ENCODE data around the gene NBEAL2.

Gene NBEAL2

DNA sequence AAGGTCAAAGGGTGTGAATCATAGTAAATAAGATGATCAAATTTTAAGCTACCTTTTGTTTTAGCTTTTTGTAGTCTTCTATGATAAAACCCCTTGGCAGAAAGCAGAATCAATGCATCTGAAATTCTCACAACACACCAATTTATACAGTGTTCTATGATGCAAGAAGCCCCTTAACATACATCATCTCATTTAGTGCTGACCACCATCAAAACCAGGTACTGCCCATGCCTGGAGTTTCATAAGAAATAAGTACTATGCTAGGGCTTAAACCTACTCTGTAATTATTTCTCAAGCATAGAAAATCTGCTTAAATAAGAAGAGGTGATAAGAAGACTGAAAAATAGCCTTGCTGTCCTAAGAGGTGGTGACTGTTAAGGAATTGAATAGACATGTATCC lies 67.6 kb downstream of the NBEAL2 start:
- CTCF ChIA-PET: interaction anchor here (1.1 kb wide), 1 partner anchor 41 kb away, joined by 4 read pairs; no protein-coding TSS in a partner anchor
- no peaks in the 10 kb centered on the region for H3K27me3 Mint-ChIP-seq
- no peaks in the 10 kb centered on the region for H3K9me3 Mint-ChIP-seq
- peak overlapping the region; percentile 24 for H3K27ac Mint-ChIP-seq
- DNase-seq: no peak
- H3K4me1 Mint-ChIP-seq: peaks cover 4% of the 10 kb centered on the region
- peaks cover 22% of the 10 kb centered on the region for H3K36me3 Mint-ChIP-seq
- no peak overlapping the region for H3K4me3 Mint-ChIP-seq

DNA sequence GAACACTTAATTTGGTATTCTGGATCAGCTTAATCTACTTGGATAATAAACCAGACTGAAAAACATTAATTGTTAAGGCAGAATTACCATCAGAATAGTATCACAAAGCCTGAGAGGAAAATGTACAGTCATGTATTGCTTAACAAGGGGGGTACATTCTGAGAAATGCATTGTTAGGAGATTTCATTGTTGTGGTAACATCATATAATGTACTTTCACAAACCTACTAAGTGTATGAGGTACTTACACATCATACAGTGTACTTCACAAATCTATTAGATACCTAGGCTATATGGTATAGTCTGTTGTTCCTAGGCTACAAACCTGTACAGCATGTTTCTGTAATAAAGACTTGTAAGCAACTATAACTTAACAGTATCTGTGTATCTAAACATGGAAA lies 68.2 kb downstream of the NBEAL2 start:
- Mint-ChIP-seq H3K4me1 (peaks cover 4% of the 10 kb centered on the region), H3K36me3 (peaks cover 17% of the 10 kb centered on the region), H3K4me3 (no peak overlapping the region), H3K9me3 (no peaks in the 10 kb centered on the region), H3K27ac (peak overlapping the region; percentile 37), H3K27me3 (no peaks in the 10 kb centered on the region)
- CTCF ChIA-PET: interaction anchor here (1.1 kb wide), 1 partner anchor 41 kb away, joined by 4 read pairs; no protein-coding TSS in a partner anchor
- DNase-seq: no peak

DNA sequence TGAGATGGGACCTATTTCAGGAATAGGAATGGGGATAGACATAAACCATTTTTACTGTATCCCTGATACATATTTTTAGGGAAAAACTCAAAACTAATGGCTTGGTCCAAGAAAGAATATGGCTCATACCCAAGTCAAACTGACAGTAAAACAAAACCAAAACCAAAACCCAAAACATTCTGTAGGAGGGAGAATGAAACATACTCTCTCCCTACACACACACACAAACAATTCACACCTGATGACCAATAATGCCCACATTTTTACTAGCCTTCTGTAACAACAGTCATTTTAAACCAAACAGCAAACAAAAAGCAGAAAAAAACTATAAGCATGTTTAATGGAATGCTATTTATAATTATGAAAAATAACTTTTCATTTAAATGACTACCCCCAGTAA lies 74.9 kb downstream of the NBEAL2 start:
- DNase-seq: no peak
- H3K4me3 Mint-ChIP-seq: no peak overlapping the region
- no peak overlapping the region for H3K27ac Mint-ChIP-seq
- no peaks in the 10 kb centered on the region for H3K27me3 Mint-ChIP-seq
- no peaks in the 10 kb centered on the region for H3K9me3 Mint-ChIP-seq
- peaks cover 35% of the 10 kb centered on the region for H3K36me3 Mint-ChIP-seq
- CTCF ChIA-PET: no interaction called here
- H3K4me1 Mint-ChIP-seq: peaks cover 39% of the 10 kb centered on the region

DNA sequence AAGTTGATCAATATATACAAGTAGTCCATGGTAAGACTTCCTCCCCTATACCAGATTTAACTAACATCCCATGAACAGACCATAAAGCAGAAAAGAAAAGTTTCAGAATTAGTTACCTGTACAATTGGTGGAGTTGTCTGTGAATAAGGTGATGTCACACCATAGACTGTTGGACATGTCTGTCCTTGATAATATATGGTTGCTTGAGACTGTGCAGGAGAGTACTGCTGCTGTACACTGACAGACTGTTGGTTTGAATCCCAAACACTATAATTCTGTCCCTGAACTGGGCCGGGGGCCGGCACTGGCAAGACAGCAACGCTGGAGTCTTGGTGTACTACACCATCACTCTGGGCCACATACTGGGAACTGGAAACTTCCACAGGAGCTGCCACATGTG lies 77.2 kb downstream of the NBEAL2 start:
- DNase-seq: no peak
- Mint-ChIP-seq H3K4me1 (peaks cover 39% of the 10 kb centered on the region), H3K36me3 (peaks cover 45% of the 10 kb centered on the region), H3K27me3 (no peaks in the 10 kb centered on the region), H3K27ac (peak overlapping the region; percentile 88), H3K9me3 (no peaks in the 10 kb centered on the region), H3K4me3 (no peak overlapping the region)
- CTCF ChIA-PET: interaction anchor here (0.5 kb wide), 1 partner anchor 150 kb away, joined by 3 read pairs; no protein-coding TSS in a partner anchor

DNA sequence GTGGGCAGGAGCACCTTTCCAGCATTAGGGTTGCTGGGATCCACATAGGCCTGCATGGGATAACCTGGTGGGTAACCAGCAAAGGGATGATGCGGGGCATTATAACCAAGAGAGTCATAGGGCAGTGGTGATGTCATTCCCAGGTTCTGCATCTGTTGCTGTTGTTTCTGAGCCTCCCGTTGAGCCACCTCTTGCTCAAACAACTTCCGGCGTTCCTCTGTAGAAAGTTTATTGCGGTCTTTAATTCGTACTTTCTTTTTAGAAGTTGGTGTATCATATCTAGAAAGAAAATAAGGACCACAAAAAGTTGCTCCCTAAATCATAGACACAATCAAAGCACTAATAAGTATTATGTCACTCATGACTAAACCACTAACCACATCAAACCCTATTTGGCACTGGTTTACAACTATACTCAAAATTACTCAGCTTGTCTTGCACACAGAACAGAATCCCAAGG lies 77.8 kb downstream of the NBEAL2 start:
- no peaks in the 10 kb centered on the region for H3K27me3 Mint-ChIP-seq
- no peak overlapping the region for H3K4me3 Mint-ChIP-seq
- peaks cover 39% of the 10 kb centered on the region for H3K4me1 Mint-ChIP-seq
- peaks cover 51% of the 10 kb centered on the region for H3K36me3 Mint-ChIP-seq
- H3K27ac Mint-ChIP-seq: peak overlapping the region; percentile 88
- CTCF ChIA-PET: no interaction called here
- H3K9me3 Mint-ChIP-seq: no peaks in the 10 kb centered on the region
- DNase-seq: peak; percentile 63

Data from activated naive CD4-positive, alpha-beta T cell treated with anti-CD3 and anti-CD28 coated beads, Interleukin-2, amount 10 ng/mL, durations not matched to agents 7 days and 5 days (primary cell).